Testis (tissue), 3 donors: ENCODE results near the gene NEBL. TPM values are rescaled to one million over a fixed set of nuclear protein-coding genes. Genes with fewer than 3 reads are reported as not detected.

Source experiments
- DNase-seq: peaks from one replicate; pipeline ENCODE4 v3.0.0-alpha.2; 2019
- H3K27ac ChIP-seq, 2 donors: fragments of 200-600 bp; sonication (generic); one replicate each; pipeline ENCODE4 v1.5.1; 2019
- H3K27me3 ChIP-seq: fragments of 200-600 bp; sonication (generic); one replicate; pipeline ENCODE4 v1.5.1; 2019
- H3K36me3 ChIP-seq: fragments of 200-600 bp; sonication (generic); one replicate; pipeline ENCODE4 v1.5.1; 2017; ENCODE audit warnings: low read depth; ENCODE audit errors: missing control alignments
- H3K4me1 ChIP-seq: fragments of 200-600 bp; sonication (generic); one replicate; pipeline ENCODE4 v1.5.1; 2019
- H3K4me3 ChIP-seq, 2 donors: fragments of 200-600 bp; sonication (generic); one replicate each; pipeline ENCODE4 v1.5.1; 2017 to 2019
- H3K9me3 ChIP-seq: fragments of 200-600 bp; sonication (generic); one replicate; pipeline ENCODE4 v1.5.1; 2017
- POLR2A ChIP-seq: fragments of 450-650 bp; IDR thresholded peaks from one replicate; pipeline ENCODE4 v1.6.1; 2017; ENCODE audit warnings: antibody characterized with exemption, mild to moderate bottlenecking, moderate library complexity
- WGBS, 2 donors: methylation state at CpG; one replicate each; pipeline ENCODE4 v1.1.5; 2018; 5-methylcytosine and 5-hydroxymethylcytosine counted together
- intact Hi-C: fragments of 100-400 bp; cut with DNase I; formaldehyde crosslinking; loops from one replicate; pipeline ENCODE4 v1.15.1; 2023; ENCODE audit warnings: low total_unique reads
- polyA plus RNA-seq: library from polyadenylated mRNA; stranded (reverse); fragments of 350-450 nt; fragmentation: Illumina TruSeq; extraction: RNeasy Lipid Tissue Mini Kit (QIAGEN cat#74804); gene quantifications from one replicate; pipeline ENCODE4 v1.2.3, GENCODE V29; 2014; ENCODE audit warnings: low read depth, low replicate concordance; ENCODE audit not compliant: insufficient read depth
- total RNA-seq, 2 donors: library from RNA; depleted of rRNA; stranded (reverse); fragments of >200 nt; gene quantifications; one replicate each; pipeline ENCODE4 v1.2.3, GENCODE V29; 2016
- TF ChIP-seq, protein P1 (sequence below), 3 experiments: fragments of 450-650 bp in 2 of 3; fragments of 200-600 bp in 1 of 3; sonication (generic) in 1 of 3; IDR thresholded peaks; one replicate each; pipeline ENCODE4 v1.5.1; 2016 to 2019; ENCODE audit warnings: antibody characterized with exemption in 3 of 3, mild to moderate bottlenecking in 2 of 3, moderate library complexity in 1 of 3

NEBL gene
- total and polyA plus RNA-seq, 3 donors from 2014 or later = 4.9 to 20.0 (median 15.5) TPM

DNA sequence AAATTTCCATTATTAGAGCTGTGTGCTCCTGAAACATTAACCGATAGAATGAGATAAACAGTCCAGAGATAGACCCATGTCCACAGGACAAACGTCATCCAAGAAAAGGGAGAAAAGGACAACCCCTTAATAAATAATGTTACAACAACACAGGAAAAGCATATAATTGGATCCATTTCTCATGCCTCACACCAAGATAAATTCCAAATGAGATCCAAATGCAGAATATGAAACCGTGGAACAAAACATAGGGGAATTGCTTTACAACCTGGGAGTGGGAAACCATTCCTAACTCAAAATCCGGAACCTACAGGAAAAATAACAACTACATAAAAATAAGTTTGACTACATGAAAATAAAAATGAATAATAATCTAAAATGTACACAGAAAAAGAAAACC, 22.4 kb upstream of the NEBL start:
- WGBS, 2 donors = 80 to 81% methylated on average over 4 of the region's 4 CpGs
- no peaks in the 10 kb centered on the region for H3K36me3 ChIP-seq
- H3K27me3 ChIP-seq = no peaks in the 10 kb centered on the region
- no peak overlapping the region for H3K4me3 ChIP-seq
- no peak overlapping the region for H3K27ac ChIP-seq
- no peaks in the 10 kb centered on the region for H3K9me3 ChIP-seq
- H3K4me1 ChIP-seq = no peaks in the 10 kb centered on the region
- no peak for TF ChIP-seq POLR2A
- TF ChIP-seq, protein P1, sequence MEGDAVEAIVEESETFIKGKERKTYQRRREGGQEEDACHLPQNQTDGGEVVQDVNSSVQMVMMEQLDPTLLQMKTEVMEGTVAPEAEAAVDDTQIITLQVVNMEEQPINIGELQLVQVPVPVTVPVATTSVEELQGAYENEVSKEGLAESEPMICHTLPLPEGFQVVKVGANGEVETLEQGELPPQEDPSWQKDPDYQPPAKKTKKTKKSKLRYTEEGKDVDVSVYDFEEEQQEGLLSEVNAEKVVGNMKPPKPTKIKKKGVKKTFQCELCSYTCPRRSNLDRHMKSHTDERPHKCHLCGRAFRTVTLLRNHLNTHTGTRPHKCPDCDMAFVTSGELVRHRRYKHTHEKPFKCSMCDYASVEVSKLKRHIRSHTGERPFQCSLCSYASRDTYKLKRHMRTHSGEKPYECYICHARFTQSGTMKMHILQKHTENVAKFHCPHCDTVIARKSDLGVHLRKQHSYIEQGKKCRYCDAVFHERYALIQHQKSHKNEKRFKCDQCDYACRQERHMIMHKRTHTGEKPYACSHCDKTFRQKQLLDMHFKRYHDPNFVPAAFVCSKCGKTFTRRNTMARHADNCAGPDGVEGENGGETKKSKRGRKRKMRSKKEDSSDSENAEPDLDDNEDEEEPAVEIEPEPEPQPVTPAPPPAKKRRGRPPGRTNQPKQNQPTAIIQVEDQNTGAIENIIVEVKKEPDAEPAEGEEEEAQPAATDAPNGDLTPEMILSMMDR (IDR thresholded peaks at IDR 0.05) = no peak
- intact Hi-C loops = no loop called here
- no peak for DNase-seq

DNA sequence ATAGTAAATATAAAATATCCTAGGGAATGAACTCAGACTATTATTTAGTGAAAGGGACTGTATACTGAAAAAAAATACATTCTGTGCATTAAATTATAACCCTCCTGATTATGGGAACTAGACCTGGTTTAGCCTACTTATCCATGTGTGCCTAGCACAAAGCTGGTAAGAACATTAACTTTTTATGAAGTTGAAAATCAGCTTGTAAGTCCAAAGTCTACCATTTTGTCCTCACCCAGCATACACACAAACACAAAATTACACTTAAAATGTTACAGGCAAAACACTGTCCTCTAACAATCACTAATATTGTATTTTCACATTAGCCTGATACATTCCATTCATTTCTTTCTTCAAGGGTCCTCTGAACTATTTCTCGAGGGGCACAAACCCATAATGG, 19.9 kb upstream of the NEBL start:
- Histone ChIP-seq H3K27ac (no peak overlapping the region), H3K27me3 (no peaks in the 10 kb centered on the region), H3K9me3 (no peaks in the 10 kb centered on the region), H3K36me3 (no peaks in the 10 kb centered on the region), H3K4me1 (no peaks in the 10 kb centered on the region), H3K4me3 (no peak overlapping the region)
- TF ChIP-seq POLR2A = no peak
- TF ChIP-seq, protein P1 (IDR thresholded peaks at IDR 0.05) = no peak
- intact Hi-C loops = no loop called here
- DNase-seq = no peak
- WGBS, 2 donors = 82 to 88% methylated on average over 1 of the region's 1 CpG

DNA sequence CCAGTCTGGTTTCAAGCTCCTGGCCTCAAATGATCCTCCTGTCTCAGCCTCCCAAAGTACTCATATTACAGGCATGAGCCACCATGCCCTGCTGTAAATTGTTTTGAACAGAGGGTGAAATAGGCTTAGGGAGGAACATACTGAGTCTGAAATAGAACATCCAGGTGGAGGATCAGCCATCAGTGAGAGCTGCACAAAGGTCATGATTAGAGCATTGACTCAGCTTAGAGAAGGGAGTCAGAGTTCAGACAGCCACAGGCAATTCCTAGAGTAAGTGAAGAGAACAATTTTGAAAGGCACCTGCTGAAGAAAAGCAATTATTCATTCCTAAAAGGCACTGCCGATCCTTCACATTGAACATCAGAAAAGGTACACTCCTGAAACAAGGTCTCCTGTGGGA, 15.9 kb upstream of the NEBL start:
- no peaks in the 10 kb centered on the region for H3K9me3 ChIP-seq
- no peaks in the 10 kb centered on the region for H3K27me3 ChIP-seq
- intact Hi-C loops = no loop called here
- no peaks in the 10 kb centered on the region for H3K36me3 ChIP-seq
- H3K4me3 ChIP-seq = no peak overlapping the region
- 90 to 95% methylated on average over 1 of the region's 1 CpG for WGBS, 2 donors
- no peak for DNase-seq
- no peak overlapping the region for H3K27ac ChIP-seq
- H3K4me1 ChIP-seq = no peaks in the 10 kb centered on the region
- TF ChIP-seq, protein P1 (IDR thresholded peaks at IDR 0.05) = no peak
- no peak for TF ChIP-seq POLR2A

DNA sequence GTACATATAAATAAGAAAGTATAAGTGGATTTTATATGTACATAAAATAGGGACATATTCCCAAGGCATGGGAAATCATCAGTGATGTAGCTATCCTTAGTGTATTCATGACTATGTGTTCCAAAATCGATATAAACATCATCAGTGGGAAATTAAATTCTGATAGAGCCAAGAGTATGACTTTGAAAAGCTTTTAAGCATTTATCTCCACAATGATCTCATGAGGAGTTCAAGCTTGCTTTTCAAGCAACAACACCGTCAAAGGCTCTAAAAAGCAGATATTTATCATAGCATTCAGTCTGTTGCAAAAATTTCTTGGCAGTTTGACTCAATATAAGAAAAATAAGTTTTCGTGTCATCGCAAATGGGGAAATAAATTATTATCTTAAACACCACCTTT, 14.5 kb upstream of the NEBL start:
- Histone ChIP-seq H3K9me3 (no peaks in the 10 kb centered on the region), H3K4me3 (no peak overlapping the region), H3K27me3 (no peaks in the 10 kb centered on the region), H3K36me3 (no peaks in the 10 kb centered on the region), H3K4me1 (no peaks in the 10 kb centered on the region), H3K27ac (no peak overlapping the region)
- intact Hi-C loops = no loop called here
- 84 to 93% methylated on average over 4 of the region's 4 CpGs for WGBS, 2 donors
- DNase-seq = no peak
- TF ChIP-seq POLR2A = no peak
- TF ChIP-seq, protein P1 (IDR thresholded peaks at IDR 0.05) = no peak

DNA sequence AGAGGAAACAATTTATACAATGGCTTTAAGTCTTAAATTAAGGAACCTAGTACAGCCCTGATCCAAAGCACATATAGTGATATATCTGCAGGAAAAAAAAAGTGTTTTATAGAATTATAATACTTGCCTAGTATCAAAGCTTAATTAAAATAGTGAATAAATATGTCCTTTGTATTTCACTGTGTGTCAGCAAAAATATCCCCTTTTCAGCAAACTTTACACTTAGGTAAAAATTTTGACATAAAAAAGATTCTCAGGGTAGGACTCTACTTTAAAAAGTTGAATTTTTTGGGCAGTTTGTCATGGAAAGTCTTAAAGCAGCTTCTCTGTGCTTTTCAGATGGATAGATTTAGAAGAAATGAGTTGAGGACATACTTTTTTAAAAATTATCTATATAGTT, 12.7 kb upstream of the NEBL start:
- intact Hi-C loops = no loop called here
- DNase-seq = no peak

More for the DNA sequence above, 12.7 kb upstream of the NEBL start:
- no peaks in the 10 kb centered on the region for H3K4me1 ChIP-seq
- no peak overlapping the region for H3K27ac ChIP-seq
- no peaks in the 10 kb centered on the region for H3K27me3 ChIP-seq
- no peak overlapping the region for H3K4me3 ChIP-seq
- TF ChIP-seq POLR2A = no peak
- TF ChIP-seq, protein P1 (IDR thresholded peaks at IDR 0.05) = no peak
- no peaks in the 10 kb centered on the region for H3K9me3 ChIP-seq
- H3K36me3 ChIP-seq = no peaks in the 10 kb centered on the region
